ENCODE results near the gene SYTL3.

The SYTL3 gene

DNA sequence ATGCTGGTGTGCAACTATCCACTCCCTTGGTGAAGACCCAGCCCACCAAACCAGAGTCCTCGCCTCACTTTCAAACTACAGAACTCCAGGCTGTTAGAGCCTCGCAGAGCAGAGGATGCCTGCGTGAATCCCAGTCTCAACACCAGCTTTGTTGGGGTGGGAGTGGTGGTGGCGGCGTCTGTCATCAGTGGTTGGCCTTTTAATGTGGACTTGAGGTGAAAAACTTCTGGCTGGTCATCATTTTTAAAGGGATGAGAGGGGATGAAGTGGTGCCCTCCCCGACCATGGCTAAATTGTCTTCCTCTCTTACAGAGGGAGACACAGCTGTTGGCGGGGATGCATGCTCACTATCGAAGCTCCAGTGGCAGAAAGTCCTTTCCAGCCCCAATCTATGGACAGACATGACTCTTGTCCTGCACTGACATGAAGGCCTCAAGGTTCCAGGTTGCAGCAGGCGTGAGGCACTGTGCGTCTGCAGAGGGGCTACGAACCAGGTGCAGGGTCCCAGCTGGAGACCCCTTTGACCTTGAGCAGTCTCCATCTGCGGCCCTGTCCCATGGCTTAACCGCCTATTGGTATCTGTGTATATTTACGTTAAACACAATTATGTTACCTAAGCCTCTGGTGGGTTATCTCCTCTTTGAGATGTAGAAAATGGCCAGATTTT is 114.5 kb downstream of the SYTL3 start:
- no peak for DNase-seq

- no peak for DNase-seq
These were observed 115.1 kb downstream of the SYTL3 start for GRCh38 chr6:158764926-158765325.

DNA sequence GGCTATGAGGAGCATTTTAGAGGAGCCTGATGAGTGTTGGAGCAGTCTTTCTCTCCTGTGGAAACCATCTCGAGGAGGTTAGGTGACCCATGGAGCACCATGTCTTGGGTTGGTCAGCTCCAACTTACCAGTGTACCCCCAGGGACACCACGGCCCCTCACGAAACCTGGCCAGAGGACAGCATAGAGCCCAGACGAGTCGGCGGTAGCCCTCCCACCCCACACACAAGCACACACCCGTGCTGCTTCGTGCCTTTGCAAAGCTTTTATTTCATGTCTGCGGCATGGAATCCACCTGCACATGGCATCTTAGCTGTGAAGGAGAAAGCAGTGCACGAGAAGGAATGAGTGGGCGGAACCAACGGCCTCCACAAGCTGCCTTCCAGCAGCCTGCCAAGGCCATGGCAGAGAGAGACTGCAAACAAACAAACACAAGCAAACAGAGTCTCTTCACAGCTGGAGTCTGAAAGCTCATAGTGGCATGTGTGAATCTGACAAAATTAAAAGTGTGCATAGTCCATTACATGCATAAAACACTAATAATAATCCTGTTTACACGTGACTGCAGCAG is 115.7 kb downstream of the SYTL3 start:
- DNase-seq, result no peak

- no peak for DNase-seq
These were observed 117.0 kb downstream of the SYTL3 start for GRCh38 chr6:158766621-158767455.

- DNase-seq, result peak; percentile 50
These were observed 117.9 kb downstream of the SYTL3 start for GRCh38 chr6:158767709-158768108.

- DNase-seq, result no peak
These were observed 118.6 kb downstream of the SYTL3 start for GRCh38 chr6:158768436-158768835.

DNA sequence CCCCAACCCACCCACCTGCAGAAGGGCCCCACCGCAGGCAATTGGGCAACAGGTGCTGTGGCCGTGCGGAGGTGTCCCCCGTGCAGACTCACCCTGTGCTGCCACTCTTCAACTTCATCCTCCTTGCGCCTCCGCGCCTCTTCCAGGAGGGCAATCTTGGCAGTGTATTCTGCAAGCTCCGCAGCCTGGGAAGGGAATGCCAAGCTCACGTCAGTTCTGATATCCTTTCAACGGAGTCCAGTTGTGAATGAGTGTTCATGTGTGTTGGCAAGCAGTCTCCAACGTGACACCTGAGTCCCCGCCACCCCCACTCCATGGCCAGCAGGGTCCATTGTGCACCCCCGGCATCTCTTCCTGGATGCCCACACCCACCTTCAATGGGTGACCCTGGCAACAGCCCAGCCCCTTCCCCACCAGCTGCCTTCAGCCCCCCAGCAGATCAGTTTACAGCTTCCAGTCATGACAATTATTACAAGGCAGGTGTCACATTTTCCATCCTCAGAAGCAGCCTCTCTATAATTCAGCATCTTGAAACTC is 119.4 kb downstream of the SYTL3 start:
- no peak for DNase-seq

GRCh38 chr6:158769771-158770432 is 120.0 kb downstream of the SYTL3 start:
- DNase-seq, result no peak

DNA sequence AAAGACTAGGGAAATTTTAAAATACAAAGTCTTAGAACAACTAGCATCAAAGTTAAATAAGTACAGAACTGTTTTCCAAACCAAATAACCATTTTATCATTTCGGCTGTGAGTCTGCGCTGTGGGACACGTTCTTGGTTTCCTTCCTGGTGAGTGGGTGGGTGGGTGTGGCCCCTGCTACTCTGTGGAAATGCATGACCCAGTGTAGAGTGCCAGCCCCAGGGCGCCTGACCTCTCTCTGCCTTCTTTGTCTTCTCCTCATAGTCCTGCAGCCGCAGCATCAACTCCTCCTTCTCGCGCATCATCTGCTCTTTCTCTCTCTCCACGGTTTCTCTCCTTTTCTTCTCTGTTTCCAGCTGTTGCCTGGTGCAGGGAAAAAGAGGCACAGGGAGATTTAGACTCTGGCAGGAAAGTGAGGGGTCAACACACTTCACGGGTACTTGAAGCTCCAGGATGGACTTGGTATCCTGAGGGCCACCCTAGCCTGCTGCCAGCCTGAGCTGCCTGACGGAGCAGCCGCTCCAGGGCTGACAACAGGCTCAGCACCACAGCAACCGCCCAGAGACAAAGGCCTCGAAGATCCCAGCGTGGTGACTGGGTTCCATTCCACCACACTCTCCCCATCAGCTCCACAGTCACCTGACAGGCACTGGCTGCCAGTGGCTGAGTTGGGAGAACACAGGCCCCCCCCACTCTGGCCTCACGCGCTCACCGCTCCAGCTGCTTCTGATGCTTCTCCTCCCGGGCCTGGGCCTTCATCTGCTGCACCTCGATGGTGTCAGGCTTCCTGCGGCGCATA is 120.9 kb downstream of the SYTL3 start:
- no peak for DNase-seq

- DNase-seq, result no peak
These were observed 121.7 kb downstream of the SYTL3 start for GRCh38 chr6:158771399-158772152.

- no peak for DNase-seq
These were observed 122.3 kb downstream of the SYTL3 start for GRCh38 chr6:158772172-158772571.

DNA sequence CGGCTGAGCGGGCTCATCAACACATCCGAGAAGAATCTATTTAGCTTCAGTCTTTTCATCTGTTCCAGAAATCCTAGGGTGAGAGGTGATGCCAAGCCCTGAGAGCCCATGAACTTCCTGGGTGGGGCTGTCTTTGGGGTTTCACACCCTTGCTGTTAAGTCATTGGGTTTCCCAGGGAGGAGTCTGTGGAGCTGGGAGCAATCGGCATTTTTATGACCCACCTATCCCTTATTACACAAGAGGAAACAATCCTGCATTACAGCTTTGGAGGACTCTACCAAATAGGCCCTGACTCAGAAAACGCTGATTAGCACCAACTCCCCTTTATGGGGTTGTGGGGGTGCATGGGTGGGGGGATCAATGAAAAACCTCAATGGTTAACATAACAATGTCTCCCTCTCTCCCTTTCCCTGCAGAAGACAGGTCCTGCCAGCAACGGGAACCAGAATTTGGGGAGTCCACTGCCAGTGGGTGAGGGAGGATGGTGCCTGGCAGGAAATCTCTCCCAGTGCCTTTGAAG is 123.1 kb downstream of the SYTL3 start:
- no peak for DNase-seq

DNA sequence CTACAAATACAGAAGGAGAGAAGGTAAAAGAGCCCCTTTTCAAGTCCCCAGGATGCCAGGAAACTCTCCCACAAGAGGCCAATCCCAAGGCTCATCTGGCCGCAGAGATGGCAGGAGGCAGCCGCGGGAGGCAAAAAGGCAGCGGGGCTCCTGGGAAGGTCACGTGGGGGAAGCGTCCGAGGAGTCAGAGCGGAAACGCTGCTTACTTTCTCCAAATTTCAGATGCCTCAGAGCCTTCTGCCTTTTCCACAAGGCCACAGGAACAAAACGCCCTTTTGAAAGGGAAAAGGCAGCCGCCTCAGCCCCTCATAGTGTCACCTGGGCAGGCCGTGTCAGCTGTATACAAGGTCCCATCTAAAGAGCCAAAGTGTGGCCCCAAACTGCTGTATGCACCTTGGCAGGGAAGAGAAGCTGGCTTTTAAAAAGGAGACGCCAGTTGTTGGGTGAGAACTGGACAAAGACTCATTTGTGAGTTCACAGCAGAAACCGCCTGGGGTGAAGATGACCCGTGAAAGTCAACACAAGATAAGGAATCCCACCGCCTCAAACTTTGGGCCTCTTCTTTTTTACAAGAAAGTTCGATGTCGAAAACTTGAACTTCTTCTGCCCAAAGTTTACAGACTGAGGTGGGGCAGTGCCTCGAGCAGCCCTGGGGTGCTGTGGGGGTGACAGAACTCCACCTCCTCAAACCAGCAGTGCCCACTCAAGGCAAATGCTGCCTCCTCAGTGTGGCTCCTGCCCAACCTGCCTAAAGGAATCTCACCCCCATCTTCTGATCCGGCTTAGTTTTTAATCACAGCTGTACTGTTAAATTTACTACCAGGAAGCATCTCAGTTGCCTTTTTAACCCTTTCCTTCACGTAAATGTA is 124.0 kb downstream of the SYTL3 start:
- no peak for DNase-seq

- DNase-seq, result no peak
These were observed 125.0 kb downstream of the SYTL3 start for GRCh38 chr6:158774717-158775449.

DNA sequence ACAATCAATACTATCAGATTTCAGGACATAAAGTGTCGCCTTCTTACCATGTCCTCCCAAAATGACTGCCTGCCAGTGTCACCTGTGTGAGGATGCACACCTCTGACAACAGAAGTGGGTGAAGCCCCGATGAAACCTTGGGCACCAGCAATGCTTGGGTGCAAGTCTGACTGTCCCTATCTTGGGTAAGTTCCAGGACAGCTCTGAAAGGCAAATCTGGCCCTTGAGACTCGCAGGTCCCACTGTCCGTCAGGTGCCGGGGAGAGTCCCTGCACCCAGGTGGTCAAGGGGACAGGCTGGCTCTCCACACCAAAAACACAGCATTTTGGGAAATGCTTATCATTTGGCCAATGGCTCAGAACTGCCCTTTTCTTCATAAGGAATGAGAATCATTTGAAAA is 126.0 kb downstream of the SYTL3 start:
- no peak for DNase-seq

DNA sequence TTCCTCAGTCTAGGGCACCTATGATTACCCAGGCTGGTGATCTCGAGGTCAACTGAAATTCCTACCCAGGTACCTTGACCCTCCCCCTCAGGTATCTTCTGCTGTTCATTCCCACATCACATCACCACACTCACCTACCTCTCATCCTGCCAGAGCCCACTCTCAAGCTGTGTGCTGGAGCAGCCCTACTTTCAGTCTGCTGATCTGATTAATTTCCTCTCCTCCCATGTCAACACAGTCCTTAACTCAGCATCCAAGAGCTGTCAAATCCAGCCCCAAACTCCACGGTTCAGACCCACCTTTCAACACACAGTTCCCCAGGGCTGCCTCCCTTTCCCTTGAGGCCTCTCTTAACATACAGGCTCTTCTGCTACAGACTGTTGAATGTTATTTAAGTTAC is 126.9 kb downstream of the SYTL3 start:
- no peak for DNase-seq

- no peak for DNase-seq
These were observed 127.7 kb downstream of the SYTL3 start for GRCh38 chr6:158777510-158777909.

- no peak for DNase-seq
These were observed 128.2 kb downstream of the SYTL3 start for GRCh38 chr6:158778005-158778527.

- no peak for DNase-seq
These were observed 130.5 kb downstream of the SYTL3 start for GRCh38 chr6:158780246-158780884.
